SK-N-SH treated with all-trans-retinoic acid at 6 μM for 48 hours (cell line): ENCODE data around the gene LRRC40.

Experiments used
- ATAC-seq: fragments of 200-7000 bp; cut with Tn5 transposase; 3 replicates; pipeline ENCODE4 v1.9.1; 2020; ENCODE audit warnings: mild to moderate bottlenecking, moderate library complexity
- ARNTL ChIP-seq: fragments of 450-650 bp; formaldehyde crosslinking; IDR thresholded peaks from 2 replicates; pipeline ENCODE4 v1.5.0; 2020; ENCODE audit warnings: low read depth, mild to moderate bottlenecking, moderate library complexity, borderline replicate concordance
- BACH2 ChIP-seq: fragments of 250-450 bp; sonication (Bioruptor Pico); IDR thresholded peaks from 2 replicates; pipeline ENCODE4 v1.9.0; 2021; ENCODE audit warnings: mild to moderate bottlenecking, borderline replicate concordance
- CSDC2 ChIP-seq: fragments of 250-450 bp; sonication (Bioruptor Pico); IDR thresholded peaks from 2 replicates; pipeline ENCODE4 v1.5.0; 2020; ENCODE audit warnings: mild to moderate bottlenecking, moderate library complexity
- GLIS3 ChIP-seq: fragments of 250-450 bp; sonication (Bioruptor Pico); IDR thresholded peaks from 2 replicates; pipeline ENCODE4 v1.5.0; 2020; ENCODE audit warnings: mild to moderate bottlenecking, moderate library complexity
- ISL1 ChIP-seq: fragments of 250-450 bp; sonication (Bioruptor Pico); IDR thresholded peaks from 2 replicates; pipeline ENCODE4 v2.1.2; 2022; ENCODE audit warnings: mild to moderate bottlenecking, moderate library complexity
- OSR1 ChIP-seq: fragments of 250-450 bp; sonication (Bioruptor Pico); IDR thresholded peaks from 2 replicates; pipeline ENCODE4 v1.8.0; 2022; ENCODE audit warnings: moderate library complexity, mild to moderate bottlenecking, inconsistent platforms
- PPARA ChIP-seq: fragments of 250-450 bp; sonication (Bioruptor Pico); IDR thresholded peaks from 2 replicates; pipeline ENCODE4 v1.5.0; 2020; ENCODE audit warnings: mild to moderate bottlenecking, borderline replicate concordance
- SNAI2 ChIP-seq: fragments of 250-450 bp; sonication (Bioruptor Pico); IDR thresholded peaks from 2 replicates; pipeline ENCODE4 v1.5.0; 2020; ENCODE audit warnings: mild to moderate bottlenecking, moderate library complexity
- TCF4 ChIP-seq: fragments of 250-450 bp; sonication (Bioruptor Pico); IDR thresholded peaks from 2 replicates; pipeline ENCODE4 v1.8.0; 2021; ENCODE audit warnings: mild to moderate bottlenecking, moderate library complexity, borderline replicate concordance
- TOX ChIP-seq: fragments of 250-450 bp; sonication (Bioruptor Pico); IDR thresholded peaks from 2 replicates; pipeline ENCODE4 v1.8.0; 2021; ENCODE audit warnings: mild to moderate bottlenecking, moderate library complexity, borderline replicate concordance
- ZC3H10 ChIP-seq: fragments of 250-450 bp; sonication (Bioruptor Pico); IDR thresholded peaks from 2 replicates; pipeline ENCODE4 v1.5.1; 2021; ENCODE audit warnings: mild to moderate bottlenecking, moderate library complexity
- ZFP3 ChIP-seq: fragments of 250-450 bp; sonication (Bioruptor Pico); IDR thresholded peaks from 2 replicates; pipeline ENCODE4 v1.5.0; 2020; ENCODE audit warnings: mild to moderate bottlenecking, moderate library complexity
- ZFP30 ChIP-seq: fragments of 450-650 bp; formaldehyde crosslinking; IDR thresholded peaks from 2 replicates; pipeline ENCODE4 v1.5.0; 2022; ENCODE audit warnings: mild to moderate bottlenecking, moderate library complexity
- ZNF565 ChIP-seq: fragments of 450-650 bp; formaldehyde crosslinking; conservative IDR thresholded peaks from 2 replicates; pipeline ENCODE4 v1.5.0; 2020; ENCODE audit warnings: low read depth, mild to moderate bottlenecking, moderate library complexity
- ZNF8 ChIP-seq: fragments of 450-650 bp; formaldehyde crosslinking; IDR thresholded peaks from 2 replicates; pipeline ENCODE4 v1.5.0; 2020; ENCODE audit warnings: mild to moderate bottlenecking, moderate library complexity
- TF ChIP-seq, protein P1 (sequence below): fragments of 250-450 bp; sonication (Bioruptor Pico); IDR thresholded peaks from 2 replicates; pipeline ENCODE4 v1.5.1; 2020; ENCODE audit warnings: low read depth, mild to moderate bottlenecking, moderate library complexity
- TF ChIP-seq, protein P2 (sequence below): fragments of 250-450 bp; sonication (Bioruptor Pico); IDR thresholded peaks from 2 replicates; pipeline ENCODE4 v1.5.0; 2020; ENCODE audit warnings: mild to moderate bottlenecking, moderate library complexity
- TF ChIP-seq, protein P3 (sequence below): fragments of 250-450 bp; sonication (Bioruptor Pico); IDR thresholded peaks from 2 replicates; pipeline ENCODE4 v1.8.0; 2020; ENCODE audit warnings: mild to moderate bottlenecking, moderate library complexity, borderline replicate concordance
- TF ChIP-seq, protein P4 (sequence below): fragments of 250-450 bp; sonication (Bioruptor Pico); IDR thresholded peaks from 2 replicates; pipeline ENCODE4 v1.5.1; 2021; ENCODE audit warnings: mild to moderate bottlenecking, moderate library complexity

The LRRC40 gene

DNA sequence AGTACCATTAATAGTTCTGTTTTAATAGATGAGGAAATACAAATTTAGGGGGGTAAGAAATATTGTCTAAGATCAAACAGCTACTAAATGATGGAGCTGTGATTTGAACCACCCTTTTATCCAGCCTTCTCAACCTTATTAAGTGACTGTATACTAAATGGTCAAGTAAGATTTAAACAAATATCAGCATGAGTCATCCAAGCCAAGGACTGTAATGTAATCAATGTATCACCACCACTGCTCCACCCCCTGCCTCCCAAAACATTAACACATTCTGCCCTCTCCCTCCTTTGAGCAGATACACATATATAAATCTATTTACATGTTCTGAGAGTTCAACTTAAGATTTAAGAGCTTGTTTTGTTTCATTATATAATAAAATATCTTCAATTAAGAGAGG, 58.9 kb downstream of the LRRC40 start:
- TF ChIP-seq, protein P1, sequence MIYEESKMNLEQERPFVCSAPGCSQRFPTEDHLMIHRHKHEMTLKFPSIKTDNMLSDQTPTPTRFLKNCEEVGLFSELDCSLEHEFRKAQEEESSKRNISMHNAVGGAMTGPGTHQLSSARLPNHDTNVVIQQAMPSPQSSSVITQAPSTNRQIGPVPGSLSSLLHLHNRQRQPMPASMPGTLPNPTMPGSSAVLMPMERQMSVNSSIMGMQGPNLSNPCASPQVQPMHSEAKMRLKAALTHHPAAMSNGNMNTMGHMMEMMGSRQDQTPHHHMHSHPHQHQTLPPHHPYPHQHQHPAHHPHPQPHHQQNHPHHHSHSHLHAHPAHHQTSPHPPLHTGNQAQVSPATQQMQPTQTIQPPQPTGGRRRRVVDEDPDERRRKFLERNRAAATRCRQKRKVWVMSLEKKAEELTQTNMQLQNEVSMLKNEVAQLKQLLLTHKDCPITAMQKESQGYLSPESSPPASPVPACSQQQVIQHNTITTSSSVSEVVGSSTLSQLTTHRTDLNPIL, result no peak
- TF ChIP-seq ISL1 (CRISPR knock-in tag) (no peak), SNAI2 (CRISPR knock-in tag) (no peak), ZFP3 (no peak)
- ATAC-seq, result no peak

DNA sequence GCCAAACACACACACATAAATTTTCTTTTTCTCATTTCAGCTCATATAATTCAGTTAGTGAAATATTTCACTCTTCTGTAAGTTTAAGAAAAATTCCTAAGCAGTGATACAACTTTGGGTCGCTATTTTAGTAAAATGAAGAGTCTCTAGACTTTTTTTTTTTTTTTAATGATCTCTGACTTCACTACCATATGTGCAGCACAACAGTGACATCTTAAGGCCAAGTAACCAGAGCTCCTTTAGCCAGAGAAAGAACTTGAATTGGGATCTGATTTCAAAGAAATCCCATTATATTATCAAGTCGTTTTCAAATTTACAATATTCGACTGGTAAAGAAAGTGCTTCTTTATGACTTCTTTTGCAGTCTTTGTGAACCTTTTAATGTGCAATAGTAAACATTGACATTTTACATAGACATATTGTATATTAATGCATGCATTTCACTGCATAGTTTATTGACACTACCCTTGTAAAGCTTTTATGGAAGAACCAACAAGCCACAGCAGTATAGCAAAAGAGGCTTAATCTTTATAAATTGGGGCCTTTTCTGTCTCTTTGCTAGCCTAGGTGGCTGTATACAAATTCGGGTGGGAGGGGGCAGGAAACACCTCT, 62.2 kb downstream of the LRRC40 start:
- ATAC-seq, result peak; percentile 76
- TF ChIP-seq BACH2 (no peak), ISL1 (CRISPR knock-in tag) (0 out of 2 replicates have a peak, but pooled peaks have one; percentile 23), ZNF8 (CRISPR knock-in tag) (no peak)
- TF ChIP-seq, protein P2, sequence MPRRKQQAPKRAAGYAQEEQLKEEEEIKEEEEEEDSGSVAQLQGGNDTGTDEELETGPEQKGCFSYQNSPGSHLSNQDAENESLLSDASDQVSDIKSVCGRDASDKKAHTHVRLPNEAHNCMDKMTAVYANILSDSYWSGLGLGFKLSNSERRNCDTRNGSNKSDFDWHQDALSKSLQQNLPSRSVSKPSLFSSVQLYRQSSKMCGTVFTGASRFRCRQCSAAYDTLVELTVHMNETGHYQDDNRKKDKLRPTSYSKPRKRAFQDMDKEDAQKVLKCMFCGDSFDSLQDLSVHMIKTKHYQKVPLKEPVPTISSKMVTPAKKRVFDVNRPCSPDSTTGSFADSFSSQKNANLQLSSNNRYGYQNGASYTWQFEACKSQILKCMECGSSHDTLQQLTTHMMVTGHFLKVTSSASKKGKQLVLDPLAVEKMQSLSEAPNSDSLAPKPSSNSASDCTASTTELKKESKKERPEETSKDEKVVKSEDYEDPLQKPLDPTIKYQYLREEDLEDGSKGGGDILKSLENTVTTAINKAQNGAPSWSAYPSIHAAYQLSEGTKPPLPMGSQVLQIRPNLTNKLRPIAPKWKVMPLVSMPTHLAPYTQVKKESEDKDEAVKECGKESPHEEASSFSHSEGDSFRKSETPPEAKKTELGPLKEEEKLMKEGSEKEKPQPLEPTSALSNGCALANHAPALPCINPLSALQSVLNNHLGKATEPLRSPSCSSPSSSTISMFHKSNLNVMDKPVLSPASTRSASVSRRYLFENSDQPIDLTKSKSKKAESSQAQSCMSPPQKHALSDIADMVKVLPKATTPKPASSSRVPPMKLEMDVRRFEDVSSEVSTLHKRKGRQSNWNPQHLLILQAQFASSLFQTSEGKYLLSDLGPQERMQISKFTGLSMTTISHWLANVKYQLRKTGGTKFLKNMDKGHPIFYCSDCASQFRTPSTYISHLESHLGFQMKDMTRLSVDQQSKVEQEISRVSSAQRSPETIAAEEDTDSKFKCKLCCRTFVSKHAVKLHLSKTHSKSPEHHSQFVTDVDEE (CRISPR knock-in tag), result no peak

DNA sequence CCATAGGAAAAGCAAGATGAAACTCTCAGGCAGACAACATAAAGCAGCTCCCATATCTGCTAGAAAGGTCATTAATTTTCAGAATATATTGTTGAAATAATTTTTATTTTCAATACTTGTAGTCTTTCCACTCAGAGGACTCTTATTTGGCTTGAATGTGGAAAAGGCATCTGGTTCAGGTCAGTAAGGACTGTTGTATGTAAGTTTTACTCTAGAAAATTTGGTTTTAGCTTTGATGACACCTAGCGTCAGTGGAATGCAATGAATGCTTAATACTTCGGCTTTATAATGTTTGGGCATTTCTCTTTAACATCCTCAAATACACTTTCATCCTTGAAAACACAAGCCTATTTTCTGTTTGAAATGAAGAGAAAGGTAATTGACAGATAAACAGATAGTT, 63.3 kb downstream of the LRRC40 start:
- TF ChIP-seq GLIS3 (CRISPR knock-in tag) (no peak), SNAI2 (CRISPR knock-in tag) (no peak), ARNTL (no peak), ZFP3 (no peak), CSDC2 (CRISPR knock-in tag) (no peak), ZNF8 (CRISPR knock-in tag) (no peak), TCF4 (CRISPR knock-in tag) (no peak), ISL1 (CRISPR knock-in tag) (no peak), PPARA (CRISPR knock-in tag) (no peak), ZC3H10 (no peak), ZNF565 (no peak), ZFP30 (no peak), OSR1 (CRISPR knock-in tag) (no peak)
- TF ChIP-seq, protein P3, sequence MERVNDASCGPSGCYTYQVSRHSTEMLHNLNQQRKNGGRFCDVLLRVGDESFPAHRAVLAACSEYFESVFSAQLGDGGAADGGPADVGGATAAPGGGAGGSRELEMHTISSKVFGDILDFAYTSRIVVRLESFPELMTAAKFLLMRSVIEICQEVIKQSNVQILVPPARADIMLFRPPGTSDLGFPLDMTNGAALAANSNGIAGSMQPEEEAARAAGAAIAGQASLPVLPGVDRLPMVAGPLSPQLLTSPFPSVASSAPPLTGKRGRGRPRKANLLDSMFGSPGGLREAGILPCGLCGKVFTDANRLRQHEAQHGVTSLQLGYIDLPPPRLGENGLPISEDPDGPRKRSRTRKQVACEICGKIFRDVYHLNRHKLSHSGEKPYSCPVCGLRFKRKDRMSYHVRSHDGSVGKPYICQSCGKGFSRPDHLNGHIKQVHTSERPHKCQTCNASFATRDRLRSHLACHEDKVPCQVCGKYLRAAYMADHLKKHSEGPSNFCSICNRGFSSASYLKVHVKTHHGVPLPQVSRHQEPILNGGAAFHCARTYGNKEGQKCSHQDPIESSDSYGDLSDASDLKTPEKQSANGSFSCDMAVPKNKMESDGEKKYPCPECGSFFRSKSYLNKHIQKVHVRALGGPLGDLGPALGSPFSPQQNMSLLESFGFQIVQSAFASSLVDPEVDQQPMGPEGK (CRISPR knock-in tag), result no peak
- TF ChIP-seq, protein P4, sequence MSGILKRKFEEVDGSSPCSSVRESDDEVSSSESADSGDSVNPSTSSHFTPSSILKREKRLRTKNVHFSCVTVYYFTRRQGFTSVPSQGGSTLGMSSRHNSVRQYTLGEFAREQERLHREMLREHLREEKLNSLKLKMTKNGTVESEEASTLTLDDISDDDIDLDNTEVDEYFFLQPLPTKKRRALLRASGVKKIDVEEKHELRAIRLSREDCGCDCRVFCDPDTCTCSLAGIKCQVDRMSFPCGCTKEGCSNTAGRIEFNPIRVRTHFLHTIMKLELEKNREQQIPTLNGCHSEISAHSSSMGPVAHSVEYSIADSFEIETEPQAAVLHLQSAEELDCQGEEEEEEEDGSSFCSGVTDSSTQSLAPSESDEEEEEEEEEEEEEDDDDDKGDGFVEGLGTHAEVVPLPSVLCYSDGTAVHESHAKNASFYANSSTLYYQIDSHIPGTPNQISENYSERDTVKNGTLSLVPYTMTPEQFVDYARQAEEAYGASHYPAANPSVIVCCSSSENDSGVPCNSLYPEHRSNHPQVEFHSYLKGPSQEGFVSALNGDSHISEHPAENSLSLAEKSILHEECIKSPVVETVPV, result no peak
- TF ChIP-seq, all 23 proteins: peak for 0
- peak; percentile 50 for ATAC-seq

DNA sequence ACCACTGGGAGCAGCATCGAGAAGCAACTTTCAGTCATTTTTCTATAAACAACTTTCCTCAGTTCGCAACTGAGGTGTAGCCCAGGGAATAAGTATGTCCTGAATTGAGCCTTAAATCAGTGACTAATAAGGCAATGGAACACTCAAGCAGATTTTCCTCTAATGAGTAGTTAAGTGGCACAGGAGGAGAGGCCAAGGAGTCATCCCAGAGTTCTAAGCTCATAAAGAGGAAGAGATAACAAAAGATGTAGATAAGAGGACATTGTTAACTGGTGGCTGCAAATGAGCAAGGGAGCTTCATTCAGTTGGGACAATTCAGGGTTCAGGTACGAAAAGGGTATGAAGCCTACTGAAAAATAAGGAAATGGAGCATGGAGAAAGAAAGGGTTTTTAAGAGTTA, 64.5 kb downstream of the LRRC40 start:
- TF ChIP-seq ZNF565 (no peak), ZFP30 (no peak), BACH2 (no peak), TOX (CRISPR knock-in tag) (no peak)
- TF ChIP-seq, protein P2 (CRISPR knock-in tag), result no peak
- ATAC-seq, result peak; percentile 31
